Hepatocyte (in vitro differentiated cells): Measurements from ENCODE around the gene PRKAG2. TPM values are rescaled to one million over a fixed set of nuclear protein-coding genes. Genes with fewer than 3 reads are reported as not detected.

Experiments
- DNase-seq: peaks from one replicate; pipeline ENCODE4 v3.0.0-alpha.2; 2016; ENCODE audit warnings: low spot score
- H2AFZ ChIP-seq: fragments of 200-600 bp; sonication (generic); 2 replicates; pipeline ENCODE4 v1.6.0; 2016; ENCODE audit warnings: antibody characterized with exemption, mild to moderate bottlenecking
- H3K27ac ChIP-seq: fragments of 200-600 bp; sonication (generic); 2 replicates; pipeline ENCODE4 v1.5.1; 2016; ENCODE audit warnings: mild to moderate bottlenecking
- H3K27me3 ChIP-seq: fragments of 200-600 bp; sonication (generic); 2 replicates; pipeline ENCODE4 v1.6.1; 2016
- H3K36me3 ChIP-seq: fragments of 200-600 bp; sonication (generic); replicated peaks from 2 replicates; pipeline ENCODE4 v1.5.1; 2016; ENCODE audit warnings: low read depth; ENCODE audit not compliant: insufficient read depth
- H3K4me1 ChIP-seq: fragments of 200-600 bp; sonication (generic); 2 replicates; pipeline ENCODE4 v1.5.1; 2016; ENCODE audit warnings: mild to moderate bottlenecking, moderate library complexity; ENCODE audit not compliant: insufficient read depth
- H3K4me2 ChIP-seq: fragments of 200-600 bp; sonication (generic); 2 replicates; pipeline ENCODE4 v1.6.0; 2016
- H3K4me3 ChIP-seq: fragments of 200-600 bp; sonication (generic); 2 replicates; pipeline ENCODE4 v1.5.1; 2016; ENCODE audit warnings: mild to moderate bottlenecking
- H3K79me2 ChIP-seq: fragments of 200-600 bp; sonication (generic); 2 replicates; pipeline ENCODE4 v1.6.0; 2017; ENCODE audit warnings: mild to moderate bottlenecking
- H3K9me2 ChIP-seq: fragments of 200-600 bp; sonication (generic); replicated peaks from 2 replicates; pipeline ENCODE4 v1.6.0; 2017; ENCODE audit warnings: mild to moderate bottlenecking; ENCODE audit not compliant: insufficient read depth
- H3K9me3 ChIP-seq: fragments of 200-600 bp; sonication (generic); 2 replicates; pipeline ENCODE4 v1.5.1; 2016; ENCODE audit warnings: low read depth, mild to moderate bottlenecking
- H4K20me1 ChIP-seq: fragments of 200-600 bp; sonication (generic); 2 replicates; pipeline ENCODE4 v1.6.0; 2016; ENCODE audit warnings: mild to moderate bottlenecking; ENCODE audit not compliant: insufficient read depth, poor library complexity, severe bottlenecking
- EZH2 ChIP-seq: fragments of 200-600 bp; sonication (generic); IDR thresholded peaks from 2 replicates; pipeline ENCODE4 v1.6.1; 2016; ENCODE audit warnings: antibody characterized with exemption, mild to moderate bottlenecking, borderline replicate concordance
- EZH2phosphoT487 ChIP-seq: fragments of 200-600 bp; sonication (generic); IDR thresholded peaks from one replicate; pipeline ENCODE4 v1.6.1; 2018; ENCODE audit warnings: antibody characterized with exemption, mild to moderate bottlenecking, low read depth, moderate library complexity; ENCODE audit not compliant: unreplicated experiment, severe bottlenecking
- WGBS: methylation state at CpG from one replicate; pipeline ENCODE4 v1.1.6; 2016; ENCODE audit warnings: low lambda C conversion rate; ENCODE audit errors: missing lambda C conversion rate; 5-methylcytosine and 5-hydroxymethylcytosine counted together
- polyA plus RNA-seq: library from polyadenylated mRNA; unstranded; fragments of >200 nt; fragmentation: Nextera tagmentation; extraction: Ambion mirVana; gene quantifications from 2 replicates; pipeline ENCODE4 v1.2.1, GENCODE V29; 2016
- total RNA-seq: library from RNA; depleted of rRNA; stranded (reverse); fragments of >200 nt; gene quantifications from 2 replicates; pipeline ENCODE4 v1.2.3, GENCODE V29; 2014
- TF ChIP-seq, protein P1 (sequence below): fragments of 200-600 bp; sonication (generic); IDR thresholded peaks from 2 replicates; pipeline ENCODE4 v1.5.1; 2016; ENCODE audit warnings: antibody characterized with exemption, mild to moderate bottlenecking; ENCODE audit not compliant: poor library complexity

The PRKAG2 gene
- total and polyA plus RNA-seq, 2 experiments from 2014 or later = 17.8 to 23.4 TPM

DNA sequence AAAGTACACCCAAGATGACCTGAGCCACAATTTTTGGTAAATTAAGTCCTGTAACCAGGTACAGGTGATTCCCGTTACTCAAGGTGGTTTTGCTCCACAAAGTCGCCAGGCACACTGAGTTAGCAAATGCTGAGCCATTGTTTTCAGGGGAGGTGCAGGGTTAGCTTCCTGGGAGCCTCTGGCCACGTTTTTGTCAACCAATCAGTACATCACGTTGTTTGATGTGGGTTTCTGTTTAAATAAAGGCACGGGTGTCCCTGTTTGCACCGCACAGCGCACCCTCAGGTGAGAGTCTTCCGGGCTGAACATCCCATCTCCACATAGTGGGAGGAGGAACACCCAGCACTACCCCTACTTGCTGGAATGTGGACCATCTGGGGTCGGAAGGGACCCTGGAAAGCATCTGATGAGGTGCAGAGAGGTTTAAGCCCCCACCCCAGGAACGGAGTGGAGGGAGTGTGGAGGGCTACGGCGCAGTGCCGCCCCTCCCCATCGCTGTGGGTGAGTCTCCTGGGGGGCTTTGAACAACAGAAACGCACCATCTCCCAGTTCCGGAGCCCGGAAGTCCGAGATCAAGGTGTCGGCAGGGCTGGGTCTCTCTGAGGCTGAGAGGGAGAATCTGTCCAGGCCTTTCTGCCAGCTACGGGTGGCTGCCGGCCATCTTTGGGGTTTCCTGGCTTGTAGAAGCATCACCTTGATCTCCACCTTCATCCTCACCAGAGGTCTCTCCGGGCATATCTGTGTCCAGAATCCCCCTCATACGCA lies 42.5 kb downstream of the PRKAG2 start:
- no peak overlapping the region for H3K4me2 ChIP-seq
- no peaks in the 10 kb centered on the region for H3K9me2 ChIP-seq
- H3K79me2 ChIP-seq = no peaks in the 10 kb centered on the region
- H3K27me3 ChIP-seq = no peaks in the 10 kb centered on the region
- no peaks in the 10 kb centered on the region for H3K4me1 ChIP-seq
- DNase-seq = no peak
- H3K4me3 ChIP-seq = no peak overlapping the region
- H4K20me1 ChIP-seq = no peaks in the 10 kb centered on the region
- no peak overlapping the region for H2AFZ ChIP-seq
- no peak overlapping the region for H3K27ac ChIP-seq
- no peaks in the 10 kb centered on the region for H3K36me3 ChIP-seq
- TF ChIP-seq EZH2phosphoT487 = no peak
- TF ChIP-seq, protein P1, sequence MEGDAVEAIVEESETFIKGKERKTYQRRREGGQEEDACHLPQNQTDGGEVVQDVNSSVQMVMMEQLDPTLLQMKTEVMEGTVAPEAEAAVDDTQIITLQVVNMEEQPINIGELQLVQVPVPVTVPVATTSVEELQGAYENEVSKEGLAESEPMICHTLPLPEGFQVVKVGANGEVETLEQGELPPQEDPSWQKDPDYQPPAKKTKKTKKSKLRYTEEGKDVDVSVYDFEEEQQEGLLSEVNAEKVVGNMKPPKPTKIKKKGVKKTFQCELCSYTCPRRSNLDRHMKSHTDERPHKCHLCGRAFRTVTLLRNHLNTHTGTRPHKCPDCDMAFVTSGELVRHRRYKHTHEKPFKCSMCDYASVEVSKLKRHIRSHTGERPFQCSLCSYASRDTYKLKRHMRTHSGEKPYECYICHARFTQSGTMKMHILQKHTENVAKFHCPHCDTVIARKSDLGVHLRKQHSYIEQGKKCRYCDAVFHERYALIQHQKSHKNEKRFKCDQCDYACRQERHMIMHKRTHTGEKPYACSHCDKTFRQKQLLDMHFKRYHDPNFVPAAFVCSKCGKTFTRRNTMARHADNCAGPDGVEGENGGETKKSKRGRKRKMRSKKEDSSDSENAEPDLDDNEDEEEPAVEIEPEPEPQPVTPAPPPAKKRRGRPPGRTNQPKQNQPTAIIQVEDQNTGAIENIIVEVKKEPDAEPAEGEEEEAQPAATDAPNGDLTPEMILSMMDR = no peak
- TF ChIP-seq EZH2 = no peak
- H3K9me3 ChIP-seq = no peaks in the 10 kb centered on the region
- WGBS = 87% methylated on average over 23 of the region's 23 CpGs

GRCh38 chr7:151833691-151834090 lies 43.2 kb downstream of the PRKAG2 start:
- no peaks in the 10 kb centered on the region for H3K9me3 ChIP-seq
- DNase-seq = no peak
- no peaks in the 10 kb centered on the region for H4K20me1 ChIP-seq
- TF ChIP-seq EZH2 (no peak), EZH2phosphoT487 (no peak)
- no peaks in the 10 kb centered on the region for H3K27me3 ChIP-seq
- WGBS = 89% methylated on average over 7 of the region's 7 CpGs
- no peaks in the 10 kb centered on the region for H3K4me1 ChIP-seq
- no peaks in the 10 kb centered on the region for H3K79me2 ChIP-seq
- no peak overlapping the region for H3K4me3 ChIP-seq
- no peaks in the 10 kb centered on the region for H3K9me2 ChIP-seq
- no peak overlapping the region for H3K27ac ChIP-seq
- H2AFZ ChIP-seq = no peak overlapping the region
- H3K36me3 ChIP-seq = no peaks in the 10 kb centered on the region
- no peak overlapping the region for H3K4me2 ChIP-seq

- Histone ChIP-seq H3K79me2 (no peaks in the 10 kb centered on the region), H4K20me1 (no peaks in the 10 kb centered on the region), H3K9me2 (no peaks in the 10 kb centered on the region), H3K4me1 (no peaks in the 10 kb centered on the region), H3K4me3 (no peak overlapping the region), H3K27me3 (no peaks in the 10 kb centered on the region), H3K4me2 (no peak overlapping the region), H3K27ac (no peak overlapping the region), H3K36me3 (no peaks in the 10 kb centered on the region), H2AFZ (no peak overlapping the region), H3K9me3 (no peaks in the 10 kb centered on the region)
- 90% methylated on average over 14 of the region's 14 CpGs for WGBS
- no peak for DNase-seq
- TF ChIP-seq, protein P1 = no peak
- TF ChIP-seq EZH2phosphoT487 (no peak), EZH2 (no peak)
Observed at GRCh38 chr7:151833213-151833651, 43.7 kb downstream of the PRKAG2 start.

GRCh38 chr7:151832656-151833055 lies 44.3 kb downstream of the PRKAG2 start:
- Histone ChIP-seq H3K4me3 (no peak overlapping the region), H3K4me1 (no peaks in the 10 kb centered on the region), H3K9me2 (no peaks in the 10 kb centered on the region), H3K9me3 (no peaks in the 10 kb centered on the region), H3K36me3 (no peaks in the 10 kb centered on the region), H3K27me3 (no peaks in the 10 kb centered on the region), H3K27ac (no peak overlapping the region), H2AFZ (no peak overlapping the region), H4K20me1 (no peaks in the 10 kb centered on the region), H3K79me2 (no peaks in the 10 kb centered on the region), H3K4me2 (no peak overlapping the region)
- DNase-seq = no peak
- TF ChIP-seq, protein P1 = no peak
- no peak for TF ChIP-seq EZH2phosphoT487
- no peak for TF ChIP-seq EZH2
- WGBS = 96% methylated on average over 11 of the region's 11 CpGs
